GM12865 (cell line): ENCODE results near the gene POLD4.

ENCODE experiments used
- DNase-seq: peaks from one replicate; pipeline ENCODE4 v3.0.0; 2010; ENCODE audit warnings: low read depth
- H3K4me3 ChIP-seq: 2 replicates; pipeline ENCODE4 v1.5.1; 2011; ENCODE audit warnings: mild to moderate bottlenecking, low read depth, low read length, control low read depth
- TF ChIP-seq, protein P1 (sequence below): IDR thresholded peaks from 2 replicates; pipeline ENCODE4 v1.5.1; 2011; ENCODE audit warnings: low read length, control low read depth, low read depth, inconsistent platforms; ENCODE audit not compliant: insufficient read depth; ENCODE audit errors: missing control alignments

Gene POLD4

DNA sequence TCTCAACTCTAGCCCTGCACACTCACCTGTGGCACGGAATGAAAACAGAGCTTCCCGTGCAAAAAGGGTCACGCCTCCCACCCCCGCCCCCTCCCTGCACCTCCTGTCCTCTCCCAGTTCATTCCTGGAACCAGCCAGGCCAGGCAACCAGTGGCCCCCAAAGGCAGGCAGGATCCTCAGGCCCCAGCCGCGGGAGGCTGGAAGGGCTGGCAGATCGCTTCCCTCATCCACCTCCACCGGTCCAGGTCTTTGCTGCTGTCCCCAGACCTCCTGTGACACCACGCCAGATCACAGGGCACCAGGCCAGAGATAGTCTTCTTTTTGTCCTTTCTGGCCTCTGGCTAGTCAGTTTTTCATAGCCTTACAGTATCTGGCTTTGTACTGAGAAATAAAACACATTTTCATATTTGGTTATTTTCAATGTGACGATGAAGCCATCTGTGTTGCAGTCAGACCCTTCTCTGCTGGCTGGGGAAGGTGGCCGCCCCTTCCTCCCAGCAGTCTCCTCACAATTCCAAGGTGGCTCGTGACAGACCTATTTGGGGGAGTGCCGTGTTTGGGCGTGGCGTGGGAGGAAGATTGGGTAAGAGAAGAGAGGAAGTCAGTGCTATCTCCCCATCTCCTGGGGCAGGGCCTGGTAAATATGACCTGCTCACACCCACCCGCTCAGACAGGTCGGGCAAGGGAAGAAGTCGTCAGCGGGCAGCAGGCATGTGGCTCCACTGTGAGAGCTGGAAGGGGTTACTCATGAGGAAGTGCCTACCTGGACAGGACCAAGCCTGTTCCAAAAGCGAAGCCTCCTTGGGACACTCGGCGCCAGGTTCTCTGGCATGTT is 40.9 kb downstream of the POLD4 start:
- H3K4me3 ChIP-seq = no peak overlapping the region
- TF ChIP-seq, protein P1, sequence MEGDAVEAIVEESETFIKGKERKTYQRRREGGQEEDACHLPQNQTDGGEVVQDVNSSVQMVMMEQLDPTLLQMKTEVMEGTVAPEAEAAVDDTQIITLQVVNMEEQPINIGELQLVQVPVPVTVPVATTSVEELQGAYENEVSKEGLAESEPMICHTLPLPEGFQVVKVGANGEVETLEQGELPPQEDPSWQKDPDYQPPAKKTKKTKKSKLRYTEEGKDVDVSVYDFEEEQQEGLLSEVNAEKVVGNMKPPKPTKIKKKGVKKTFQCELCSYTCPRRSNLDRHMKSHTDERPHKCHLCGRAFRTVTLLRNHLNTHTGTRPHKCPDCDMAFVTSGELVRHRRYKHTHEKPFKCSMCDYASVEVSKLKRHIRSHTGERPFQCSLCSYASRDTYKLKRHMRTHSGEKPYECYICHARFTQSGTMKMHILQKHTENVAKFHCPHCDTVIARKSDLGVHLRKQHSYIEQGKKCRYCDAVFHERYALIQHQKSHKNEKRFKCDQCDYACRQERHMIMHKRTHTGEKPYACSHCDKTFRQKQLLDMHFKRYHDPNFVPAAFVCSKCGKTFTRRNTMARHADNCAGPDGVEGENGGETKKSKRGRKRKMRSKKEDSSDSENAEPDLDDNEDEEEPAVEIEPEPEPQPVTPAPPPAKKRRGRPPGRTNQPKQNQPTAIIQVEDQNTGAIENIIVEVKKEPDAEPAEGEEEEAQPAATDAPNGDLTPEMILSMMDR = no peak
- no peak for DNase-seq

DNA sequence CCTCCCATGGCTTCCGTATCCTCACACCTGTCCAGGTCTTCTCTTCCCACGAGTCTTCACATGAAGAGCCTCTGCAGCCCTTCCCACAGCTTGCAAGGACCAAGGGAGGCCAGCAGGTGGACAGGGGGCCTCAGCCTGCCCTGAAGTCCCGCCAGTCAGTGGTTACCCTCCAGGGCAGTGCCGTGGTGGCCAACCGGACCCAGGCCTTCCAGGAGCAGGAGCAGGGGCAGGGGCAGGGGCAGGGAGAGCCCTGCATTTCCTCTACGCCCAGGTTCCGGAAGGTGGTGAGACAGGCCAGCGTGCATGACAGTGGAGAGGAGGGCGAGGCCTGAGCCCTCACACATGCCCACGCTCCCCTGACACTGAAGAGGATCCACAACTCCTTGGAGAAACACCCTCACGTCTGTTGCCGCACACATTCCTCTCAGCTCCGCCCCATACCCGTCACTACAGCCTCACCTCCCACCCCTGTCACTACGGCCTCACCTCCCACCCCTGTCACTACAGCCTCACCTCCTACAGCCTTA is 41.7 kb downstream of the POLD4 start:
- DNase-seq = no peak
- TF ChIP-seq, protein P1 = no peak
- H3K4me3 ChIP-seq = no peak overlapping the region

DNA sequence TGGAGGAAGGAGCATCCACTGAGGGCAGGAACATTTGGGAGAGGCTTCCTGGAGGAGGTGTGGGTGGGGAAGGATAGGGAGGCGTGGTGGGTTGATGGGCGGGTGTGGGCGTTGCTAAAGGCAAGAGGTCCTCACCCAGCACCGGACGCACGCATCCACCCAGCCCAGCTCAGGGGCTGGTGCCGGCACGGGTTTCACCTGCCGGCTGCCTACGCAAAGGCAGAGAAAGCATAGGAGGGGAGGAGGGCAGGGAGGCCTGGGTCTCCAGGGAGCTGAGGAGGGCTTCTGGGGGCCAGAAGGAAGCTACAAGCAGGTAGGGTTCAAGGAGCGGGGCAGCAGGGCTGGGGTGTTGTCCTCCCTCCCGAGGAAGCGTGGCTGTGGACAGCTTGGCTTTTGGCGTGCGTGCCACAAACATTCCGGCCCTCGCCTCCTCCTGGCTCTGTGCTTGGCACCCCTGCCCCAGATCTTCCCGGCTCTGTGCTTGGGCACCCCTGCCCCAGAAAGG is 42.2 kb downstream of the POLD4 start:
- DNase-seq = no peak
- no peak overlapping the region for H3K4me3 ChIP-seq
- TF ChIP-seq, protein P1 = no peak

DNA sequence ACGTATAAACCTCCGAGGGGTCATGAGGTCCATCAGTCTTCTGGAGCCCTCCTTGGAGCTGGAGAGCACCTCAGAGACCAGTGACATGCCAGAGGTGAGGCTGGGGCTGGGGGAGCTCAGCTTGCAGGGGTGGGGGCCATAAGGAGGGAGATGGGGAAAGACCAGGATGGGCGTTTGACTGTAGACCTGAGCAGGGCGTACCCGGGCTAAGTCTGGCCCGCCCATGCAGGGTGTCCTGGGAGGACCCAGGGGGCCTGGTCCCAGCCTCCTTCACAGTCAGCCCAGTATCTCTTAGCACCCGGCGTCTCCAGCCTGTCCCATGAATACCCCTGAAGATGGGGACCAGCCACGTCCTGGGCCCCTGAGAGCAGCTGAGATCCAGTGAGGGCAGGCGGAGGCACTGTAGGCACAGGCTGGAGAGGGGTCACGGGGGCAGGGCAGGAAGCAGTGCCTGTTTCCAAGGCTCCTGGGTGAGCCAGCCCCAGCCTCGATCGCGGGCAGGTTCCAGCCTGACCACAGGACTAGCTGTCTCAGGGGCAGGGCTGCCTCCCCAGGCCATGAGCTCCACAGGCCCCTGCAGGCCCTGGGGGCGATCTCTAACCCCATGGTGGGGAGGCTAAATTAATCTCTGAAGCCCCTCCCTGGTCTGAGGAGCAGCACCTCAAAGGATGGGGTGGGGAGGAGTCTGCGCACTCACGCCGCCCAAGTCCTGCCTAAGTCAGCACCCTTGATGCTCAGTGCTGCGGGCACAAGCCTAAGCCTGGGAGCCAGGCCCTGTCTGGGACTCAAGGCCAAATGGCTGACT is 42.9 kb downstream of the POLD4 start:
- H3K4me3 ChIP-seq = no peak overlapping the region
- no peak for DNase-seq
- TF ChIP-seq, protein P1 = no peak

DNA sequence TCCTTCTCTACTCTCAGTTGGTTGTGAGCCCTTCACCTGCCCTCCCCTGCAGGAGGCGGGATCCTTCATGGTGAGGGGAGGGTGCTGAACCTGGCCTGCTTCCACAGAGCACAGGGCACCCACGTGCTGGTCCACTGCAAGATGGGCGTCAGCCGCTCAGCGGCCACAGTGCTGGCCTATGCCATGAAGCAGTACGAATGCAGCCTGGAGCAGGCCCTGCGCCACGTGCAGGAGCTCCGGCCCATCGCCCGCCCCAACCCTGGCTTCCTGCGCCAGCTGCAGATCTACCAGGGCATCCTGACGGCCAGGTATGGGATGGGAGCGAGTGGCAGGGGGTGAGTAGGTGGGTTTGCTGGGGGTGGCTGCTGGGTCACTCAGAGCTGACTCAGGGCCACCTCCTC is 43.7 kb downstream of the POLD4 start:
- DNase-seq = no peak
- no peak overlapping the region for H3K4me3 ChIP-seq
- TF ChIP-seq, protein P1 = no peak

DNA sequence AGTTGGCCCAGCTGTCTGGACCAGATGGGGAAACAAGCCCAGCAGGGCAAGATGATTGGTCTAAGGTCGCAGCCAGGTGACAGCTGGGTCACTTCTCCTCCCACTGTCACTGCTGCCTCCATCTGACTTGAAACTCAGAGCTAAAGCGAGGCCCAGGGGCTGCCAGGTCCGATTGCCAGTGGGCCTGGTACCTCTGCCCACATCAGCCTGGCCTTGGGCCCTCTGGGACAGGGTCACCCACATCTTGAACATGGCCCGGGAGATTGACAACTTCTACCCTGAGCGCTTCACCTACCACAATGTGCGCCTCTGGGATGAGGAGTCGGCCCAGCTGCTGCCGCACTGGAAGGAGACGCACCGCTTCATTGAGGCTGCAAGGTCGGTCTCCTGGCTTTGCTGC is 44.2 kb downstream of the POLD4 start:
- TF ChIP-seq, protein P1 = no peak
- no peak overlapping the region for H3K4me3 ChIP-seq
- no peak for DNase-seq
